HG03280 (cell line): ENCODE measurements around the gene ZDHHC9.

Experiments
- ATAC-seq: cut with Tn5 transposase; IDR thresholded peaks from one replicate; pipeline ENCODE4 v1.9.1; 2021; ENCODE audit warnings: mild to moderate bottlenecking, moderate library complexity; ENCODE audit not compliant: unreplicated experiment

ZDHHC9 gene

GRCh38 chrX:129823115-129823514 lies 20.6 kb downstream of the ZDHHC9 start:
- ATAC-seq, result no peak

GRCh38 chrX:129818123-129818522 lies 25.6 kb downstream of the ZDHHC9 start:
- ATAC-seq, result no peak

GRCh38 chrX:129813662-129814368 lies 29.9 kb downstream of the ZDHHC9 start:
- ATAC-seq, result no peak

- no peak for ATAC-seq
These were observed 34.6 kb downstream of the ZDHHC9 start for GRCh38 chrX:129808829-129809796.

- ATAC-seq, result no peak
These were observed 35.4 kb downstream of the ZDHHC9 start for GRCh38 chrX:129808158-129808828.

- ATAC-seq, result no peak
These were observed 38.9 kb downstream of the ZDHHC9 start for GRCh38 chrX:129804806-129805205.

- no peak for ATAC-seq
These were observed 40.8 kb downstream of the ZDHHC9 start for GRCh38 chrX:129802863-129803262.

- no peak for ATAC-seq
These were observed 43.5 kb downstream of the ZDHHC9 start for GRCh38 chrX:129800186-129800585.

GRCh38 chrX:129798888-129799287 lies 44.8 kb downstream of the ZDHHC9 start:
- ATAC-seq, result no peak

GRCh38 chrX:129798456-129798855 lies 45.2 kb downstream of the ZDHHC9 start:
- no peak for ATAC-seq

GRCh38 chrX:129797251-129797906 lies 46.3 kb downstream of the ZDHHC9 start:
- no peak for ATAC-seq

GRCh38 chrX:129795584-129795983 lies 48.1 kb downstream of the ZDHHC9 start:
- ATAC-seq, result no peak

- no peak for ATAC-seq
These were observed 50.0 kb downstream of the ZDHHC9 start for GRCh38 chrX:129793604-129794191.

GRCh38 chrX:129792586-129793291 lies 50.9 kb downstream of the ZDHHC9 start:
- ATAC-seq, result no peak

- no peak for ATAC-seq
These were observed 51.6 kb downstream of the ZDHHC9 start for GRCh38 chrX:129791961-129792570.

- ATAC-seq, result no peak
These were observed 52.4 kb downstream of the ZDHHC9 start for GRCh38 chrX:129791336-129791735.

- no peak for ATAC-seq
These were observed 52.9 kb downstream of the ZDHHC9 start for GRCh38 chrX:129790808-129791207.

GRCh38 chrX:129790146-129790545 lies 53.5 kb downstream of the ZDHHC9 start:
- ATAC-seq, result no peak

GRCh38 chrX:129788527-129788926 lies 55.2 kb downstream of the ZDHHC9 start:
- no peak for ATAC-seq
